Measurements from ENCODE around the gene AKAP6.

Gene AKAP6

GRCh38 chr14:32667287-32667686 lies 338.2 kb downstream of the AKAP6 start:
- no peak for DNase-seq (ENCODE audit: low read depth)

- no peak for DNase-seq (ENCODE audit: low read depth)
Measured at GRCh38 chr14:32667791-32668190, 338.7 kb downstream of the AKAP6 start.

GRCh38 chr14:32669391-32669790 lies 340.3 kb downstream of the AKAP6 start:
- no peak for DNase-seq (ENCODE audit: low read depth)

GRCh38 chr14:32675433-32675832 lies 346.3 kb downstream of the AKAP6 start:
- no peak for DNase-seq (ENCODE audit: low read depth)

GRCh38 chr14:32677129-32677780 lies 348.2 kb downstream of the AKAP6 start:
- no peak for DNase-seq (ENCODE audit: low read depth)

GRCh38 chr14:32678088-32678487 lies 349.0 kb downstream of the AKAP6 start:
- no peak for DNase-seq (ENCODE audit: low read depth)

- no peak for DNase-seq (ENCODE audit: low read depth)
Measured at GRCh38 chr14:32679927-32680612, 351.0 kb downstream of the AKAP6 start.

GRCh38 chr14:32681598-32681997 lies 352.5 kb downstream of the AKAP6 start:
- no peak for DNase-seq (ENCODE audit: low read depth)

- no peak for DNase-seq (ENCODE audit: low read depth)
Measured at GRCh38 chr14:32682214-32682613, 353.1 kb downstream of the AKAP6 start.

GRCh38 chr14:32683679-32684078 lies 354.6 kb downstream of the AKAP6 start:
- no peak for DNase-seq (ENCODE audit: low read depth)

GRCh38 chr14:32688941-32689340 lies 359.8 kb downstream of the AKAP6 start:
- no peak for DNase-seq (ENCODE audit: low read depth)

- no peak for DNase-seq (ENCODE audit: low read depth)
Measured at GRCh38 chr14:32692441-32692840, 363.3 kb downstream of the AKAP6 start.

GRCh38 chr14:32693114-32693513 lies 364.0 kb downstream of the AKAP6 start:
- DNase-seq (ENCODE audit: low read depth), result no peak

GRCh38 chr14:32694795-32695449 lies 365.8 kb downstream of the AKAP6 start:
- DNase-seq (ENCODE audit: low read depth), result no peak

GRCh38 chr14:32696325-32697091 lies 367.4 kb downstream of the AKAP6 start:
- no peak for DNase-seq (ENCODE audit: low read depth)

GRCh38 chr14:32697114-32697513 lies 368.0 kb downstream of the AKAP6 start:
- no peak for DNase-seq (ENCODE audit: low read depth)

- DNase-seq (ENCODE audit: low read depth), result no peak
Measured at GRCh38 chr14:32697704-32698103, 368.6 kb downstream of the AKAP6 start.

- DNase-seq (ENCODE audit: low read depth), result no peak
Measured at GRCh38 chr14:32698831-32699230, 369.7 kb downstream of the AKAP6 start.

- no peak for DNase-seq (ENCODE audit: low read depth)
Measured at GRCh38 chr14:32701475-32701874, 372.4 kb downstream of the AKAP6 start.

- DNase-seq (ENCODE audit: low read depth), result no peak
Measured at GRCh38 chr14:32702088-32702487, 373.0 kb downstream of the AKAP6 start.

GRCh38 chr14:32702562-32702961 lies 373.5 kb downstream of the AKAP6 start:
- no peak for DNase-seq (ENCODE audit: low read depth)

- DNase-seq (ENCODE audit: low read depth), result peak; percentile 69
Measured at GRCh38 chr14:32703183-32703621, 374.1 kb downstream of the AKAP6 start.
